HEK293 (cell line): ENCODE data around the gene FRY.

Experiments
- CTCF ChIA-PET: fragments of 350-600 bp; formaldehyde crosslinking; extraction: SDS; loops from one replicate; lab custom pipeline; 2021; ENCODE audit warnings: antibody characterized with exemption; lab: Yijun Ruan, JAX
- POLR2A ChIA-PET: fragments of 300-600 bp; formaldehyde crosslinking; extraction: SDS; loops from one replicate; lab custom pipeline; 2020; ENCODE audit warnings: antibody characterized with exemption, inconsistent platforms; lab: Yijun Ruan, JAX
- H3K27ac ChIP-seq: fragments of 200-500 bp; sonication (Bioruptor generic); 2 replicates; pipeline ENCODE4 v1.5.1; 2014; ENCODE audit warnings: low read depth, low read length, control low read depth, inconsistent platforms; ENCODE audit errors: extremely low read depth
- H3K36me3 ChIP-seq, 2 experiments: fragments of 200-500 bp in 1 of 2; sonication (Bioruptor generic) in 1 of 2; 1 replicate in 1 of 2; 2 replicates in 1 of 2; pipeline ENCODE4 v1.5.1; 2014 to 2017; ENCODE audit warnings: inconsistent platforms in 2 of 2, low read length in 2 of 2; ENCODE audit not compliant: control insufficient read depth in 2 of 2, insufficient read depth in 1 of 2
- H3K4me1 ChIP-seq: fragments of 200-500 bp; sonication (Bioruptor generic); 2 replicates; pipeline ENCODE4 v1.5.1; 2014; ENCODE audit warnings: mild to moderate bottlenecking, low read length, inconsistent platforms; ENCODE audit not compliant: control insufficient read depth, insufficient read depth
- H3K4me3 ChIP-seq: 2 replicates; pipeline ENCODE4 v1.5.1; 2011; ENCODE audit warnings: low read depth, mild to moderate bottlenecking, control low read depth, low read length, moderate library complexity
- H3K9me3 ChIP-seq: fragments of 200-500 bp; sonication (Bioruptor generic); 2 replicates; pipeline ENCODE4 v1.5.1; 2014; ENCODE audit warnings: low read depth, low read length, inconsistent platforms; ENCODE audit not compliant: control insufficient read depth, insufficient read depth
- FEZF1 ChIP-seq: fragments of 450-650 bp; formaldehyde crosslinking; IDR thresholded peaks from 2 replicates; pipeline ENCODE4 v1.5.1; 2016; ENCODE audit warnings: missing biosample characterization, missing genetic modification characterization
- INSM2 ChIP-seq: fragments of 450-650 bp; formaldehyde crosslinking; IDR thresholded peaks from 2 replicates; pipeline ENCODE4 v1.5.1; 2016; ENCODE audit warnings: missing biosample characterization, missing genetic modification characterization
- KLF1 ChIP-seq: fragments of 450-650 bp; formaldehyde crosslinking; IDR thresholded peaks from 2 replicates; pipeline ENCODE4 v1.5.1; 2016; ENCODE audit warnings: missing biosample characterization, missing genetic modification characterization
- PRDM1 ChIP-seq: fragments of 450-650 bp; formaldehyde crosslinking; IDR thresholded peaks from 2 replicates; pipeline ENCODE4; 2016; ENCODE audit warnings: missing biosample characterization, missing genetic modification characterization
- REPIN1 ChIP-seq: fragments of 450-650 bp; formaldehyde crosslinking; IDR thresholded peaks from 2 replicates; pipeline ENCODE4 v1.5.1; 2017; ENCODE audit warnings: missing biosample characterization, missing genetic modification characterization, low read depth
- TRIM28 ChIP-seq: IDR thresholded peaks from 2 replicates; pipeline ENCODE4 v1.6.1; 2011; ENCODE audit warnings: low read length, control low read depth, borderline replicate concordance
- ZNF121 ChIP-seq: fragments of 450-650 bp; formaldehyde crosslinking; IDR thresholded peaks from 2 replicates; pipeline ENCODE4 v1.5.1; 2016; ENCODE audit warnings: missing biosample characterization, missing genetic modification characterization
- ZNF2 ChIP-seq: fragments of 450-650 bp; formaldehyde crosslinking; IDR thresholded peaks from 2 replicates; pipeline ENCODE4 v1.5.1; 2016; ENCODE audit warnings: missing biosample characterization, missing genetic modification characterization
- ZNF211 ChIP-seq: fragments of 450-650 bp; formaldehyde crosslinking; IDR thresholded peaks from 2 replicates; pipeline ENCODE4 v1.5.1; 2016; ENCODE audit warnings: low read depth, missing biosample characterization, missing genetic modification characterization
- ZNF266 ChIP-seq: fragments of 450-650 bp; formaldehyde crosslinking; IDR thresholded peaks from 2 replicates; pipeline ENCODE4 v1.5.1; 2016; ENCODE audit warnings: missing biosample characterization, missing genetic modification characterization, low read depth
- ZNF324 ChIP-seq: fragments of 450-650 bp; formaldehyde crosslinking; IDR thresholded peaks from 2 replicates; pipeline ENCODE4 v1.5.1; 2016; ENCODE audit warnings: missing biosample characterization, missing genetic modification characterization
- ZNF335 ChIP-seq: fragments of 450-650 bp; formaldehyde crosslinking; conservative IDR thresholded peaks from 2 replicates; pipeline ENCODE4 v1.5.1; 2016; ENCODE audit warnings: missing biosample characterization, missing genetic modification characterization
- ZNF473 ChIP-seq: fragments of 450-650 bp; formaldehyde crosslinking; IDR thresholded peaks from 2 replicates; pipeline ENCODE4 v1.5.1; 2017; ENCODE audit warnings: missing biosample characterization, missing genetic modification characterization
- ZNF530 ChIP-seq: fragments of 450-650 bp; formaldehyde crosslinking; IDR thresholded peaks from 2 replicates; pipeline ENCODE4 v1.5.1; 2016; ENCODE audit warnings: low read depth, missing biosample characterization, missing genetic modification characterization
- ZNF560 ChIP-seq: fragments of 450-650 bp; formaldehyde crosslinking; IDR thresholded peaks from 2 replicates; pipeline ENCODE4 v1.5.1; 2017; ENCODE audit warnings: missing biosample characterization, missing genetic modification characterization, borderline replicate concordance
- ZNF629 ChIP-seq: fragments of 450-650 bp; formaldehyde crosslinking; IDR thresholded peaks from 2 replicates; pipeline ENCODE4 v1.5.1; 2017; ENCODE audit warnings: missing biosample characterization, missing genetic modification characterization
- ZNF658 ChIP-seq: fragments of 450-650 bp; formaldehyde crosslinking; IDR thresholded peaks from 2 replicates; pipeline ENCODE4; 2016; ENCODE audit warnings: missing biosample characterization, missing genetic modification characterization
- TF ChIP-seq, protein P1 (sequence below): fragments of 450-650 bp; formaldehyde crosslinking; IDR thresholded peaks from 2 replicates; pipeline ENCODE4 v1.5.1; 2016; ENCODE audit warnings: missing biosample characterization, missing genetic modification characterization

FRY gene

DNA sequence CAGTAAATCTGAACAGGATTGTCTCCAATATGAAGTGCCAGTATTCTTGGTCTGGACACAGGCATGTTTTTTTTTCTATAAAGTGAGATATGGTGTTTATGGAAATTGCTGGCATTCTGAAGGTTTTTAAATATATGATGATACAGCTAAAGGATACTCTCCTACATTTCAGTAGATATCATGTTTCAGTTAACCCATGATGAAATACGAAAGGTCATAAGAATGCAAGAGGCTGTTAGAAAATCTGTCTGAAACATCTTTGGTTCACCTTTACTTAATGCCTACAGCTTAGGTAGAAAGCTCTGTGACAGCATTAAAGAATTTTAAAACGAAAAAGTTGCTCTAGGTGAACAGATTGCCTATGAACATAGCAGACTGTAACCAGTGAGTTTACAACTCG is 9.1 kb downstream of the FRY start:
- Histone ChIP-seq H3K9me3 (no peaks in the 10 kb centered on the region), H3K36me3 (no peaks in the 10 kb centered on the region), H3K4me3 (no peak overlapping the region), H3K4me1 (peaks cover 4% of the 10 kb centered on the region; the same call in 1 of the 2 replicates), H3K27ac (no peak overlapping the region)
- TF ChIP-seq FEZF1 (tag by site-specific recombination) = no peak
- no peak for TF ChIP-seq PRDM1 (tag by site-specific recombination)
- TF ChIP-seq ZNF560 (tag by site-specific recombination) = no peak
- TF ChIP-seq ZNF2 (tag by site-specific recombination) = no peak
- TF ChIP-seq KLF1 (tag by site-specific recombination) = no peak
- TF ChIP-seq ZNF266 (tag by site-specific recombination) = no peak
- CTCF ChIA-PET = interaction anchor here (1.2 kb wide), 1 partner anchor 8 kb away, joined by 3 read pairs; no protein-coding TSS in a partner anchor
- POLR2A ChIA-PET = no interaction called here

DNA sequence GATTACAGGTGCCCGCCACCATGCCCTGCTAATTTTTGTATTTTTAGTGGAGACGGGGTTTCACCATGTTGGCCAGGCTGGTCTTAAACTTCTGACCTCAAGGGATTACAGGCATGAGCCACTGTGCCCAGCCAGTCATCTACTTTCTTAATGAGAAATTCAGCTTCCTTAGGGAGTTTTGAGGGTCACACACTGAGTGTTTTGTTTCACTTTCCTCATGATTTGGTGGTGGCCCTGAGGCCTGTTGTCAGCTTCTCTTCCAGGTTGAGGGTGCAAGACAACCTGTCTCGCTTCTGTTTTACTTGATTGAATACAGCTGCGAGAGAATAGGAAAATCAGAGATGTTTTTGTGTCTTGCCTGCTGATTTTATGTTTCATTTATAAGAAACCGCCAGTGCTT is 9.9 kb downstream of the FRY start:
- Histone ChIP-seq H3K4me1 (peaks cover under 1% of the 10 kb centered on the region; the same call in 1 of the 2 replicates), H3K4me3 (no peak overlapping the region), H3K36me3 (no peaks in the 10 kb centered on the region), H3K9me3 (no peaks in the 10 kb centered on the region), H3K27ac (no peak overlapping the region)
- ChIA-PET POLR2A (no interaction called here), CTCF (interaction anchor here (0.6 to 1.2 kb wide), 2 partner anchors 9 to 90 kb away, joined by 3 read pairs; no protein-coding TSS in a partner anchor)
- TF ChIP-seq ZNF629 (tag by site-specific recombination) (no peak), ZNF530 (tag by site-specific recombination) (no peak), ZNF121 (no peak), REPIN1 (tag by site-specific recombination) (no peak), ZNF473 (tag by site-specific recombination) (no peak), ZNF324 (tag by site-specific recombination) (no peak)
- TF ChIP-seq, protein P1, sequence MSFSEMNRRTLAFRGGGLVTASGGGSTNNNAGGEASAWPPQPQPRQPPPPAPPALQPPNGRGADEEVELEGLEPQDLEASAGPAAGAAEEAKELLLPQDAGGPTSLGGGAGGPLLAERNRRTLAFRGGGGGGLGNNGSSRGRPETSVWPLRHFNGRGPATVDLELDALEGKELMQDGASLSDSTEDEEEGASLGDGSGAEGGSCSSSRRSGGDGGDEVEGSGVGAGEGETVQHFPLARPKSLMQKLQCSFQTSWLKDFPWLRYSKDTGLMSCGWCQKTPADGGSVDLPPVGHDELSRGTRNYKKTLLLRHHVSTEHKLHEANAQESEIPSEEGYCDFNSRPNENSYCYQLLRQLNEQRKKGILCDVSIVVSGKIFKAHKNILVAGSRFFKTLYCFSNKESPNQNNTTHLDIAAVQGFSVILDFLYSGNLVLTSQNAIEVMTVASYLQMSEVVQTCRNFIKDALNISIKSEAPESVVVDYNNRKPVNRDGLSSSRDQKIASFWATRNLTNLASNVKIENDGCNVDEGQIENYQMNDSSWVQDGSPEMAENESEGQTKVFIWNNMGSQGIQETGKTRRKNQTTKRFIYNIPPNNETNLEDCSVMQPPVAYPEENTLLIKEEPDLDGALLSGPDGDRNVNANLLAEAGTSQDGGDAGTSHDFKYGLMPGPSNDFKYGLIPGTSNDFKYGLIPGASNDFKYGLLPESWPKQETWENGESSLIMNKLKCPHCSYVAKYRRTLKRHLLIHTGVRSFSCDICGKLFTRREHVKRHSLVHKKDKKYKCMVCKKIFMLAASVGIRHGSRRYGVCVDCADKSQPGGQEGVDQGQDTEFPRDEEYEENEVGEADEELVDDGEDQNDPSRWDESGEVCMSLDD (tag by site-specific recombination) = no peak

DNA sequence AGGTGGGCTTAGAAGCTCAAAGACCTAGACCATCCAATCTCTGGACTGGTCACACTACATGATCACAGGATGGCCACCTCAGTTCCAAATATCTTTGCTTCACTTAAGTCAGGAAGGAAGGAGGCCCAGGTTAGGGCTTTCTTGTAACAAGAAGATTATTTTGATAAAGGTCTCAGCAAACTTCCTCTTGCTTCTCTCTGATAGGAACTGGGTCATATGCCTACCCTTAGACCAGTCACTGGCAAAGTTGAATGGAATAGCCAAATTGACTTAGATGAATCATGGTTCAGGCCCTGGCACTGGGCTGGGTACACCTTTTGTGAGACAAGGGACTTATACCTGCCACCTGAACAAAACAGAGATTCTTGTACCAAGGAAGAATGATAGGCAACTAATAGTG is 11.0 kb downstream of the FRY start:
- CTCF ChIA-PET = interaction anchor here (0.6 kb wide), 1 partner anchor 217 kb away, joined by 3 read pairs; no protein-coding TSS in a partner anchor
- Histone ChIP-seq H3K27ac (no peak overlapping the region), H3K36me3 (no peaks in the 10 kb centered on the region), H3K4me1 (peaks cover 4% of the 10 kb centered on the region; the same call in 1 of the 2 replicates), H3K9me3 (no peaks in the 10 kb centered on the region), H3K4me3 (no peak overlapping the region)
- POLR2A ChIA-PET = no interaction called here
- TF ChIP-seq TRIM28 = no peak
- no peak for TF ChIP-seq INSM2 (tag by site-specific recombination)
- no peak for TF ChIP-seq ZNF658
- no peak for TF ChIP-seq ZNF211 (tag by site-specific recombination)
- TF ChIP-seq ZNF335 (tag by site-specific recombination) = no peak
